A673 (cell line): Measurements from ENCODE around the gene SPP1. TPM values are rescaled to one million over a fixed set of nuclear protein-coding genes. Genes with fewer than 3 reads are reported as not detected.

Experiments used
- BruUV-seq: library from RNA; stranded (reverse); fragments of 400-500 nt; replicated peaks from 2 replicates; lab custom pipeline; 2021; lab: Mats Ljungman, UMichigan
- CTCF ChIA-PET: fragments of 300-600 bp; sonication (Branson Sonifier 250); formaldehyde crosslinking; loops from one replicate; lab custom pipeline; 2022; ENCODE audit warnings: antibody characterized with exemption; lab: Charles Lee
- POLR2A ChIA-PET: fragments of 300-600 bp; sonication (Branson Sonifier 250); formaldehyde crosslinking; loops from one replicate; lab custom pipeline; 2022; ENCODE audit warnings: antibody characterized with exemption; ENCODE audit not compliant: low non-redundant PET; lab: Charles Lee
- DNase-seq: peaks from one replicate; pipeline ENCODE4 v3.0.0-alpha.2; 2015; ENCODE audit warnings: low spot score
- H3K27ac ChIP-seq: fragments of 200-600 bp; sonication (generic); 2 replicates; pipeline ENCODE4 v1.5.1; 2016; ENCODE audit warnings: mixed run types, low read depth, mild to moderate bottlenecking, mixed read lengths, antibody characterized with exemption, low read length; ENCODE audit not compliant: poor library complexity, severe bottlenecking
- H3K27me3 ChIP-seq: fragments of 200-600 bp; sonication (generic); replicated peaks from 2 replicates; pipeline ENCODE4 v1.6.1; 2017; ENCODE audit warnings: mixed run types, low read depth, mild to moderate bottlenecking, mixed read lengths, antibody characterized with exemption, low read length; ENCODE audit not compliant: insufficient read depth, poor library complexity
- H3K36me3 ChIP-seq: fragments of 200-600 bp; sonication (generic); 2 replicates; pipeline ENCODE4 v1.6.1; 2016; ENCODE audit warnings: mixed run types, mild to moderate bottlenecking, mixed read lengths, antibody characterized with exemption, low read length; ENCODE audit not compliant: insufficient read depth, poor library complexity, severe bottlenecking
- H3K4me1 ChIP-seq: fragments of 200-600 bp; sonication (generic); 2 replicates; pipeline ENCODE4 v1.6.1; 2017; ENCODE audit warnings: mixed run types, mild to moderate bottlenecking, mixed read lengths, antibody characterized with exemption, low read length; ENCODE audit not compliant: insufficient read depth, poor library complexity, severe bottlenecking
- H3K4me3 ChIP-seq: fragments of 200-600 bp; sonication (generic); 2 replicates; pipeline ENCODE4 v1.5.1; 2016; ENCODE audit warnings: low read depth, mixed run types, mild to moderate bottlenecking, mixed read lengths, low read length; ENCODE audit not compliant: poor library complexity, severe bottlenecking
- H3K9me3 ChIP-seq: fragments of 200-600 bp; sonication (generic); 2 replicates; pipeline ENCODE4 v1.6.1; 2016; ENCODE audit warnings: mixed run types, low read depth, mild to moderate bottlenecking, mixed read lengths, antibody characterized with exemption, low read length; ENCODE audit not compliant: poor library complexity, severe bottlenecking
- EZH2 ChIP-seq: fragments of 200-600 bp; sonication (generic); IDR thresholded peaks from 2 replicates; pipeline ENCODE4 v1.6.1; 2017; ENCODE audit warnings: borderline replicate concordance, low read depth, mild to moderate bottlenecking, mixed read lengths, antibody characterized with exemption, low read length; ENCODE audit not compliant: poor library complexity, severe bottlenecking
- intact Hi-C: fragments of 100-400 bp; cut with micrococcal nuclease; formaldehyde crosslinking; loops from one replicate; pipeline ENCODE4 v1.10.0; 2022; ENCODE audit not compliant: unreplicated experiment
- total RNA-seq: library from RNA; stranded (reverse); gene quantifications from 2 replicates; pipeline ENCODE4 v1.2.3, GENCODE V29; 2021
- TF ChIP-seq, protein P1 (sequence below): fragments of 300-800, 200-600 bp; sonication (generic); conservative IDR thresholded peaks from 2 replicates; pipeline ENCODE4 v1.5.1; 2017; ENCODE audit warnings: low read depth, mild to moderate bottlenecking, antibody characterized with exemption, low read length, moderate library complexity, mixed read lengths

The SPP1 gene
- total RNA-seq, 1 experiment from 2014 or later = 0.99 TPM

DNA sequence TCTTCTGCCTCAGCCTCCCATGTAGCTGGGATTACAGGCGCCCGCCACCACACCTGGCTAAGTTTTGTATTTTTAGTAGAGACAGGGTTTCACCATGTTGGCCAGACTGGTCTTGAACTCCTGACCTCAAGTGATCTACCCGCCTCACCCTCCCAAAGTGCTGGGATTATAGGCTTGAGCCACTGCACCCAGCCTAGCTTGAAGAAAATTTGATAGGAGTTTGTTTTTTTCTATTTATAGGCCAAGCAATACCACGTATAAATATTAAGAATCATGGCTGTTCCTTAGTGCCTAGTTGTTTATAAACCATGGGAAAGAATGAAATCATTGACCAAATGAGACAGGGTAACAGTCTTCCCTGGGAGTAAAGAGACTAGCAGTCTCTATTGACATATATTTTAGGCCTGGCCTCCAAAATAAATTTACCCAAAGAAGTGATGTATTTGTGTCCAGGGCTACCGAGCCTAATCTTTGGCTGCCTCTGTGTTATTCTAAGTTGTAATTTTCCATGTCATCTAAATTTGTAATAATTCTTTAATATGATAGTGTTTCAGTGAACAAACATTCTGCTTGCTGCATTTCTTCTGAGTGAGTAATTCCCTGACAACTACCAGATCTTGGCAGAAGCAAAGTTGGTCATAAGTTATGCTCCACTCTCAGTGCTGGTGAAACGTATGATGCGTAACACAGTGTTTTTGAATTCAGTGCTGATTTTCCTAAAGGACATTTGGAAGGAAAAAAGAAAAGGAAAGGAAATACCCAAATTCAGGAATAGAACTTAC is 42.2 kb downstream of the SPP1 start:
- TF ChIP-seq, protein P1, sequence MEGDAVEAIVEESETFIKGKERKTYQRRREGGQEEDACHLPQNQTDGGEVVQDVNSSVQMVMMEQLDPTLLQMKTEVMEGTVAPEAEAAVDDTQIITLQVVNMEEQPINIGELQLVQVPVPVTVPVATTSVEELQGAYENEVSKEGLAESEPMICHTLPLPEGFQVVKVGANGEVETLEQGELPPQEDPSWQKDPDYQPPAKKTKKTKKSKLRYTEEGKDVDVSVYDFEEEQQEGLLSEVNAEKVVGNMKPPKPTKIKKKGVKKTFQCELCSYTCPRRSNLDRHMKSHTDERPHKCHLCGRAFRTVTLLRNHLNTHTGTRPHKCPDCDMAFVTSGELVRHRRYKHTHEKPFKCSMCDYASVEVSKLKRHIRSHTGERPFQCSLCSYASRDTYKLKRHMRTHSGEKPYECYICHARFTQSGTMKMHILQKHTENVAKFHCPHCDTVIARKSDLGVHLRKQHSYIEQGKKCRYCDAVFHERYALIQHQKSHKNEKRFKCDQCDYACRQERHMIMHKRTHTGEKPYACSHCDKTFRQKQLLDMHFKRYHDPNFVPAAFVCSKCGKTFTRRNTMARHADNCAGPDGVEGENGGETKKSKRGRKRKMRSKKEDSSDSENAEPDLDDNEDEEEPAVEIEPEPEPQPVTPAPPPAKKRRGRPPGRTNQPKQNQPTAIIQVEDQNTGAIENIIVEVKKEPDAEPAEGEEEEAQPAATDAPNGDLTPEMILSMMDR = no peak
- DNase-seq = no peak
- Histone ChIP-seq H3K36me3 (no peaks in the 10 kb centered on the region), H3K27ac (no peak overlapping the region), H3K4me1 (peaks cover 5% of the 10 kb centered on the region), H3K27me3 (no peaks in the 10 kb centered on the region), H3K9me3 (no peaks in the 10 kb centered on the region), H3K4me3 (no peak overlapping the region)
- intact Hi-C loops = no loop called here
- ChIA-PET POLR2A (no interaction called here), CTCF (no interaction called here)
- no TSS peak for BruUV-seq

DNA sequence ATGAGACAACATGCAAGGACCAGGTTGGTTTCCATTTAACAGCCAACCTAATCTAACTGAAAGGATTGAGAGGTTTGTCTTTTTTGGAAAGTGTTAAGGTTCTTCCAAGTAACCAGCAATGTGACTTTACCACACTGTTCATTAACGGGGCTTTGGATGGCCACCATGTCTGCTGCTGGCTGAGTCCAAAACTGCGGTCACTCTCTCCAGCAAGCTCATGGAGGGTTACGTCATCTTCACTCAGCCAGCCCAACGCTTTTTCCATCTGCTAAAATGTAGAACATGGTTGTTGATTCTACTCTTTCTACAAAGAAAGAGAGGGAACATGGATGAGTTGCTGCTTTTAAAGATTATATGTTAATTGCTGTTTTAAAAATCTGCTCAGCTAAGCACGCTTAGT is 43.0 kb downstream of the SPP1 start:
- no peak overlapping the region for H3K27ac ChIP-seq
- CTCF ChIA-PET = no interaction called here

GRCh38 chr4:88021824-88022223 is 46.3 kb downstream of the SPP1 start:
- peaks cover 3% of the 10 kb centered on the region for H3K36me3 ChIP-seq
- intact Hi-C loops = no loop called here
- BruUV-seq = no TSS peak
- H3K4me1 ChIP-seq = peaks cover 5% of the 10 kb centered on the region
- CTCF ChIA-PET = no interaction called here
- no peak for DNase-seq
- TF ChIP-seq, protein P1 = no peak
- TF ChIP-seq EZH2 = no peak
- H3K27ac ChIP-seq = no peak overlapping the region
- H3K27me3 ChIP-seq = no peaks in the 10 kb centered on the region
- H3K9me3 ChIP-seq = no peaks in the 10 kb centered on the region
- no peak overlapping the region for H3K4me3 ChIP-seq
- POLR2A ChIA-PET = no interaction called here

More for the DNA sequence above, 43.0 kb downstream of the SPP1 start:
- H3K4me3 ChIP-seq = no peak overlapping the region
- no peak for DNase-seq
- no peak for TF ChIP-seq EZH2
- TF ChIP-seq, protein P1 = no peak
- no peaks in the 10 kb centered on the region for H3K36me3 ChIP-seq
- POLR2A ChIA-PET = no interaction called here
- H3K4me1 ChIP-seq = peaks cover 5% of the 10 kb centered on the region
- intact Hi-C loops = no loop called here
- no peaks in the 10 kb centered on the region for H3K9me3 ChIP-seq
- no TSS peak for BruUV-seq
- no peaks in the 10 kb centered on the region for H3K27me3 ChIP-seq
